Measurements from ENCODE around the gene PRKCH. TPM values are rescaled to one million over a fixed set of nuclear protein-coding genes. Genes with fewer than 3 reads are reported as not detected.
A peak's percentile ranks its signal among the peaks of the same experiment; 100 is the strongest.

PRKCH gene
- total RNA-seq, 6 experiments from 2014 or later: 5.0 to 12.1 (median 8.8) TPM

- DNase-seq (no peak), ATAC-seq (no peak)
- Histone ChIP-seq H3K27me3 (no peaks in the 10 kb centered on the region), H3K36me3 (no peaks in the 10 kb centered on the region), H3K4me1 (peaks cover 0 to 6% (median 0%) of the 10 kb centered on the region in 4 donors), H3K27ac (no peak overlapping the region), H3K4me3 (no peak overlapping the region), H3K9me3 (no peaks in the 10 kb centered on the region)
- no peak for TF ChIP-seq CTCF (IDR thresholded peaks at IDR 0.05)
- TF ChIP-seq POLR2A (IDR thresholded peaks at IDR 0.05): no peak
- 88% methylated on average over 6 of the region's 6 CpGs for WGBS (ENCODE audit: insufficient coverage, low coverage, low lambda C conversion rate, missing lambda C conversion rate)
- intact Hi-C loops (cut with DNase I): no loop called here
Observed at GRCh38 chr14:61501714-61502458, 180.5 kb downstream of the PRKCH start.

- Histone ChIP-seq H3K9me3 (no peaks in the 10 kb centered on the region), H3K4me1 (peaks cover 0 to 6% (median 0%) of the 10 kb centered on the region in 4 donors), H3K27ac (peak overlapping the region in 1 of 3 donors; percentile 0), H3K36me3 (no peaks in the 10 kb centered on the region), H3K4me3 (no peak overlapping the region), H3K27me3 (no peaks in the 10 kb centered on the region)
- ATAC-seq (peak in 2 of 4 donors; percentile 11 to 13), DNase-seq (no peak)
- intact Hi-C loops (cut with DNase I): no loop called here
- 56% methylated on average over 6 of the region's 7 CpGs for WGBS (ENCODE audit: insufficient coverage, low coverage, low lambda C conversion rate, missing lambda C conversion rate)
- TF ChIP-seq CTCF (IDR thresholded peaks at IDR 0.05) (no peak), POLR2A (IDR thresholded peaks at IDR 0.05) (no peak)
Observed at GRCh38 chr14:61502459-61503093, 181.2 kb downstream of the PRKCH start.

- Histone ChIP-seq H3K4me3 (no peak overlapping the region), H3K27ac (peak overlapping the region in 1 of 3 donors; percentile 0), H3K36me3 (no peaks in the 10 kb centered on the region), H3K9me3 (no peaks in the 10 kb centered on the region), H3K27me3 (no peaks in the 10 kb centered on the region), H3K4me1 (peaks cover 0 to 6% (median 0%) of the 10 kb centered on the region in 4 donors)
- intact Hi-C loops (cut with DNase I): no loop called here
- no peak for DNase-seq
- 62% methylated on average over 7 of the region's 7 CpGs for WGBS (ENCODE audit: insufficient coverage, low coverage, low lambda C conversion rate, missing lambda C conversion rate)
- TF ChIP-seq CTCF (IDR thresholded peaks at IDR 0.05) (no peak), POLR2A (IDR thresholded peaks at IDR 0.05) (no peak)
- peak in 3 of 4 donors; percentile 28 to 75 (median 74) for ATAC-seq
Observed at GRCh38 chr14:61503167-61503801, 181.9 kb downstream of the PRKCH start.

GRCh38 chr14:61504901-61505300, 183.5 kb downstream of the PRKCH start:
- DNase-seq (no peak), ATAC-seq (no peak)
- 88% methylated on average over 2 of the region's 2 CpGs for WGBS (ENCODE audit: insufficient coverage, low coverage, low lambda C conversion rate, missing lambda C conversion rate)
- Histone ChIP-seq H3K36me3 (no peaks in the 10 kb centered on the region), H3K4me3 (no peak overlapping the region), H3K27me3 (no peaks in the 10 kb centered on the region), H3K4me1 (peaks cover 0 to 6% (median 0%) of the 10 kb centered on the region in 4 donors), H3K9me3 (no peaks in the 10 kb centered on the region), H3K27ac (no peak overlapping the region)
- intact Hi-C loops (cut with DNase I): no loop called here
- no peak for TF ChIP-seq POLR2A (IDR thresholded peaks at IDR 0.05)
- no peak for TF ChIP-seq CTCF (IDR thresholded peaks at IDR 0.05)
